HG03378 (cell line): ENCODE results near the gene JCHAIN.
"Not testable (repeated sequence)": the region's sequence is repeated elsewhere in the genome, so short reads cannot be mapped to it uniquely, and the experiment has no call there.

Experiments
- ATAC-seq: cut with Tn5 transposase; IDR thresholded peaks from one replicate; pipeline ENCODE4 v1.9.1; 2021; ENCODE audit warnings: mild to moderate bottlenecking, moderate library complexity; ENCODE audit not compliant: unreplicated experiment

JCHAIN gene

DNA sequence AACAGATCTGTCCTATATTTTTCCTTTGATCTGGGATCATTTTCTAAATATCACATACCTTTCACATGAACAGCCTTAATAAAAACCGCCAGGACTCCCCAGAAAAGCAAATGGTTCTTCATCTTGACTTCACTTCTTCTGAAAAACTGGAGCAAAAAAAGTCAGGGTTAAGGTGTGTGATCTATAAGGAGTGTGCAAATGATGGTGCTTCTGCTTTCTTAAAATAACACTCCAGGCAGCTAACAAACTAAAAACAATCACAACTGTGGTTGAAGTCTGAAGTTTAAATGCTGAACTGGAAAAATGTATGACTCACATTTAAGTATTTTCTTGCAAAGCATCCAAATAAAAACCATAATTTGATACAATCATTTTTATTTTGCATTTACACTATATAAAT, at the start of gene JCHAIN:
TSS of gene JCHAIN (minus strand) at position 140 of the 400 bp plus-strand sequence. CDS start at position 122, 18 bp downstream.
- peak; percentile 56 for ATAC-seq

DNA sequence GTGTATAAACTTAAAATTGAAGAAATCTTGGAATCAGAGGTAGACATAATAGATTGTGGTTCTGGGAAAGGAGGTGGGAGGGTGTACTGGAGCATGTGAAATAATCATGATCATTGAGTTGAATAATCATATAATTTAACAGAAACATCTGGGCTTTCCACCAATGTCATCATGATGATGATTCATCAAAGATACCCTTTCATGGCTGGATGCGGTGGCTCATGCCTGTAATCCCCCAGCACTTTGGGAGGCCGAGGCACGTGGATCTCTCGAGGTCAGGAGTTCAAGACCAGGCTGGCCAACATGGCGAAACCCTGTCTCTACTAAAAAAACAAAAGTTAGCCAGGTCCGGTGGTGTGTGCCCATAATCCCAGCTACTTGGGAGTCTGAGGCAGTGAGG, 48.8 kb upstream of the JCHAIN start:
- ATAC-seq: peak; percentile 14

DNA sequence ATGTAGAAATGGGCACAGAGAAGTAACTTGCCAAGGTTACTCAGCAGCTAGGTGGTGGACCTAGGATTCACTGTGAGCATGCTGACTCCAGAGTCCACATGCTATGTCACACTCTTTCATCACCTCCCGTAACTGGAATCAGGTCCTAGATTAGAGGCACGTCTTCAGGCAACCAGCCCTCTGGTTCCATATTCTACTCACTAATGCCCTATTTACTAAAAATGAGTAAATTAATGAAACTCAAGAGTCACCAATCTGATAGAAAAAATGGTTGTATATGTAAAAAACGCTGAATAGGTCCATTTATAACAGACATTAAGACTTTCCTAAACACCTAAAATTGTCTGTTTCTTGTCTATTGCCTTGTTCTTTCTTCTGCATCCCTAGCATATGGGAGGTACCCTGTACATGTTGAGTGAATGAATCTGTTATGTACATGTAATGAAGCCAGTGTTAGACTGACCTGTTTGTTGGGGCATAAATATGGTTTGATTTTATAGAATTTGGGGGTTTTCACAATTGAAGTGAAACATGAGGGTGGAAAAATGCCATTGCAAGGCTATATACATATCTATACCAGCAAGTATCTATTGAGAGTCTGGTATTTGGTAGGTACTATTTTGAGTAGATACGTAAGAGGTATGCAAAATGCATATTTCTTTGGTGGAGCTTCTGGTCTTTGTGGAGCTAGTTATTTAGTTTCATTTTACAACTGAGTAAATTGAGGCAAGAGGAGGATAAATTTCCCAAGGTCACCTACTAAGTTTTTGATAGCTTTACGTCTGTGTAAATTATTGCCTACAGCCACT, 48.0 kb upstream of the JCHAIN start:
- peak; percentile 67 for ATAC-seq

DNA sequence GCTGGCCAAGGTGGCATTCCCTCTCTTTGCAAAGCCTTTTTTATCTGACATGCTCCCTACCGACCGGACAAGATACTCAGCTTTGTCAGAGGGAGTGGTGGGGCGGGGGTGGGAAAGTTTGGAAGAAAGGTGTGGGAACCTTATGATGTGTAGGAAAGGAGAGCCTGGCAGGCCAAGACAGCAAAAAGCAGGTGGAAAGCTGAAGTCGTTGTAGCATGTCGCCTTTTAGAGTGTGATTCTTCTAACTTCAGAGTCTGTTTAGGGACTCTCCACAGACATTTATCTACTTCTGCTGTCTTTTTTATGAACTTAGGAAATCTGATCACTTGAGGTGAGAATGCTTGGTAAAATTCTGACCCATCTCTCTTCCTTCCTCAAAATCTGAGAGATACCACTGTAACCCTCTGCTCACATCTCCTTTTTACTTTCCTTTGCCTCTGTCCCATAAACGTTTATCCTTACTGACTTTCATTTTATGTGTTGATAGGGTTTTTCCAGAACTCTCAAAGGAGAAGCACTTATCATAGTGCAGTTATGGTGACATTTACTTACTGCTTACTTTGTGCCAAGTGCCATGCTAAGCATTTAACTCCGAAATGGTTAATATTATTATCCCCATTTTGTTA, 47.3 kb upstream of the JCHAIN start:
- peak; percentile 46 for ATAC-seq

DNA sequence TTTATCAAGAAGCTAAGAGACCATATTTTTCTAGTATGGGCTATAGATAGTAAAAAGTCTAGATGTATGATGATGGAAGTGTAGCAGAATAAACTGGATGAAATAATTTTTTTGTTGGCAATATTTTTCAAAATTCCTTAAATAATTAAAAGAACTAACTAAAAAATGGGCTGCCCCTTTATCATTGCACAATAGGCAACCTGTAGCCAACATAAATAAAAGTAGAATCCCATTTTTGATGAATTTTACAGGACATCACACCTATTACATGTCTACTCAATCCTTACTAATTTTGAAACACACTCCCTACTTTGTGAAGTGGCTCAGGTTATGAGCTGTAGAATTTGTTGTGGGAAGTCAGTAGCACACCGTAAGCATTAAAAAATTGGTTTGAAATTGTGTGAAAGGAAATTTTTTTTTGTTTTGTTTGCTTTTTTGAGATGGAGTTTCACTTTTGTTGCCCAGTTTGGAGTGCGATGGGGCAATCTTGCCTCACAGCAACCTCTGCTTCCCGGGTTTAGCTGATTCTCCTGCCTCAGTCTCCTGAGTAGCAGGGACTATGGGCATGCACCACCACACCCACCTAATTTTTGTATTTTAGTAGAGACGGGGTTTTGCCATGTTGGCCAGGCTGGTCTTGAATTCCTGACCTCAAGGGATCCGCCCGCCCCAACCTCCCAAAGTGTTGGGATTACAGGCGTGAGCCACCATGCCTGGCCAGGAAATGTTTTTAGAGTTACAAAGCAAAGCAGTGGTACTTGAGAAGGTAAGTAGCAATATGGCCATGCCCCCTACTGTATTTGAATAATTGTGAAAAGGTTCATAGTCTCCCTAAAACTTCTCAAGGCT, 46.5 kb upstream of the JCHAIN start:
- ATAC-seq: no peak

DNA sequence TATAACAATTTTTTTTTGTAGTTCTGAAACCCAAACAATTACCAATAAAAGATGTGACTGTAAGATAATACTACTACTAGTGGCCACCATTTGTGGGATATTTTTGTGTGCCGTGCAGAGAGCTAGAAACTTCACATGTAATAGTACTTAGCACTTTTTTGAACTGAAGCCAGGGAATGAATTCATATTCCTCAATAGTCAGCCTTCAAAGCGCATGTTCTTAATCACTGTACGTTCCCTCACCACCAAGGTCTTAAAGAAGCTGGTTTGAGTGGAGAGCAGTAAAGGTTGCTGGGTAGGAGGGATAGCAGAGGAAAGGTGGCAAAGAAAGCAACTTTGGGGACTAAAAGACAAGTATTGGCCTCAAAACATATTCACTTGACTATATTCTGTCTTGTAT, 45.8 kb upstream of the JCHAIN start:
- ATAC-seq: no peak

DNA sequence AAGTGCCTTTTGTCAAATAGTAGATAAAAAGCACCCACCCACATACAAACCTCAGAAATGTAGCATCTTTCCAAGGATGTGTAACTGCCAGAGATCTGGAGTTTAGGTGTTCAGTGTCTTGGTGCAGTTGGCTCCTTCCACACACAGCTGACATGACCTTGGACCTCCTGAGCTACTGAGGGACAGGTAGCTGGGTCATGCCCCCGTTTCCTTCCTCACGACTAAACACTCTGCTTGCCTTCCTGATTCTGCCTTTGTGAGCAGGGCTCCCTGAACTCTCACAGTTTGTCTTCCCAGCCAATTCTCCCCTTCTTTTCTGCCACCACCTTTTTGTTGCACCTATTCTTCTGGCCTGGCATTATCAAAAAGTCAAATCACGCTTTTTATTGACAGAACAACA, 45.3 kb upstream of the JCHAIN start:
- ATAC-seq: no peak

DNA sequence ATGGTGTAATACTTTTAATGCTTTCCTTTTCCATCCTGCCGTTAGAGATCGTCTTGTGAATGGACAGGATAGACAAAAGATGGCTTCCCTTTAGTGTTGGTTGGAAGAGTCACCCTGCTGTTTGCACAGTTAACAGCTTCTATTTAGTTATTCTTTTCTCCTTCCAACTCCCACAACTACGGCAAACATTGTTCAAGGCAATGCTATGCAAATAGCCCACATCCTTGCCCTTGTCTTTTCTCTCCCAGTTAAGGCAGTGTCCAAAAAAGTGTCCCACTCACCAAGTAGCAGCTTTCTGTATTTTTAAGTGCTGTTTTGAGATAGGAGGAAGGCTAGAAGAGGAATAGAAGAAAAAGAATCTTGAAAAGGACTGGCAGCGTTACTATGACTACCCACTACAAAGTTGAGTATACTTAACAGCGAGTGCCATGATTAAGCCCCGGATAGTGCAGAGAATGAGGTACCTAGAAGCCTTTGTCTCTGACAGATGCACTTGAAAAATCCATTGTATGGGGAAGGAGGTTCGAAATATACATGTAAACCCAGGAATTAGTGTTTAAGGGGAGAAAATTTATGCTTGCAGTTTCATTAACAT, 43.4 kb upstream of the JCHAIN start:
- no peak for ATAC-seq

DNA sequence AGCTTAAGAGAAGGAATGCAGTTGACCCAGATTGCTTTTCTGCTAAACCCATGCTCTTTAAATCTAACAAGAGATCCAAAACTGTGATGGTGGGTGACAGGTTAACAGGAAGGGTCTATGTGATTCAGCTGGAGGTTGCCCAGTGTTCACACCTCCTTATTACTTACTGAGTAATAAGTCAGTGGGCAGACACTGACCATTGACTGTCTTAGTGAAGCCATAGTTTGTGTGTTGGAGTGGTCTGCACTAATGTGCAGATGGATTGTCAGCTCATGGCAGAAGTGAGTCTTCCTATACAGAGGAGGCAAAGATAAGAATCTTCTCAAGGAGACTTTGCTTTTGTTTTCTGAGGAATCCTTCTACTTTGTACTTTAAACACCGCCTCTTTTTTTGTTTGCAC, 40.2 kb upstream of the JCHAIN start:
- no peak for ATAC-seq

DNA sequence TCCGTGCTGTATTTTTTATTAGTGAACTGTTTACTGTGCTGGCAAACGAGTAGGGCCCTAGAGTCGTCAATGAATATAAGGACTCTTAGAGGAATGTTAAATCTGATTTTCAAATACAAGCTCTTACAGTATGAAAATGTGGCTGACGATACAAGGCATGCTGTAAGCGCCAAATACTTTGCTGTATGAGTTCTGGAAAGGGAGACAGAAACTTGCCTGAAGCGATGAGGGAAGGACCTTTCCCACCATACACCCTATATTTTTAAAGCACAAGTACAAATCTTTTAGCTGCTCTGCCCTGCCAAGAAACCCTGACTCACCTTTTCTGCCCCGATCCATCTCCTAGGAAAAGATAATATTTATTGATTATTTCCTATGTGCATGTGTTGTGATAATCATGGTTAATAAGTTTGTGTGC, 39.7 kb upstream of the JCHAIN start:
- ATAC-seq: no peak

DNA sequence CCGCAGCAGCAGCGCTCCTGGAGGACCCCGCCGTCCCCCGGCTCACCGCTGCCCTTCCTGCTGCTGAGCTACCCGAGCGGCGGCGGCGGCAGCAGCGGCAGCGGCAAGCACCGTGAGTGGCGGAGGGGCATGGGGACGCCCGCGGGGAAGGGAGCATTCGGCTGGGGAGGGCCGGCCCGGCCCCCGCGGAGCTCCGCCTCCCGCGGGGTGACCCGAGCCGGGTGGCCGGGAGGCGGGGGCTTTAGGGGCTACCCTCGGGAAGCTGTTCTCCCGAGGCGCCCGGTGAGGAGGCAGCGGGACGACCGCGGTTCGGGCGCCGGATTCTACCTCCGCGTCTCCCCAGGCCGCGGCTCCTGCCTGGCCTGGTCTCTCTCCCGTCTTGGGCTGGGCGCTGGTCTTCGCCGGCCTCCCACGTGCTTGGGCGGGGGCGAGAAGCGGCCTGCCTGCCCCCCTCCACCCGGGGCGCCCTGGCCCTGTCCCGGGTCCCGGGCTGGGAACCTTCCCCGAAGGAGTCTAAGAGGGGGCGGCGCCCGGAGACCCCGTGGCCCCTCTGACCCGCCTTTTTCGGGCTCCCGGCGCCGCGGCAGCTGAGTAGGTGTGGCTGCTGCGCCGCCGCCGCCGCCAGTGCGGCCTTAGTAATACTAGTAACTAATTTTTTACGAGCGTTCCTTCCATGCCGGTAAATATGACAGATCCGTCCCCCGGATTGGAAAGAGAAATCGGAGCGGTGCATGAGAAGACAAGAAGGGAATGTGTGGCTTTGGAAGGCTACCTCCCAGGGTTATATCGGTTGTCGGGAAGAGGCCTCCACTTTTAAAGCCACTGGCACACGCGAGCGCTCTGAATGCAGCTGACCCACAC, 39.1 kb upstream of the JCHAIN start:
- peak; percentile 53 for ATAC-seq

DNA sequence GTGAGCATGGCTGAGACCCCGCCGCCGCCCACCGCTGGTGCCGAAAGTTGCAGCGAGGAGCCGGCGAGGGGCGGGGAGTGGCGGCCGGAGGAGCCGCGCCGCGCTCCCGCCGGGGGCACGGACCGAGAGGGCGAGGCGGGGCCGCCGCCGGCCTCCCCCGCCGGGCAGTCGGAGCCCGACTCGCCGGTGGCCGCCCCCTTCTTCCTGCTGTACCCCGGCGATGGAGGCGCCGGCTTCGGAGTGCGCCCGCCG, 38.5 kb upstream of the JCHAIN start:
- ATAC-seq: peak; percentile 29

DNA sequence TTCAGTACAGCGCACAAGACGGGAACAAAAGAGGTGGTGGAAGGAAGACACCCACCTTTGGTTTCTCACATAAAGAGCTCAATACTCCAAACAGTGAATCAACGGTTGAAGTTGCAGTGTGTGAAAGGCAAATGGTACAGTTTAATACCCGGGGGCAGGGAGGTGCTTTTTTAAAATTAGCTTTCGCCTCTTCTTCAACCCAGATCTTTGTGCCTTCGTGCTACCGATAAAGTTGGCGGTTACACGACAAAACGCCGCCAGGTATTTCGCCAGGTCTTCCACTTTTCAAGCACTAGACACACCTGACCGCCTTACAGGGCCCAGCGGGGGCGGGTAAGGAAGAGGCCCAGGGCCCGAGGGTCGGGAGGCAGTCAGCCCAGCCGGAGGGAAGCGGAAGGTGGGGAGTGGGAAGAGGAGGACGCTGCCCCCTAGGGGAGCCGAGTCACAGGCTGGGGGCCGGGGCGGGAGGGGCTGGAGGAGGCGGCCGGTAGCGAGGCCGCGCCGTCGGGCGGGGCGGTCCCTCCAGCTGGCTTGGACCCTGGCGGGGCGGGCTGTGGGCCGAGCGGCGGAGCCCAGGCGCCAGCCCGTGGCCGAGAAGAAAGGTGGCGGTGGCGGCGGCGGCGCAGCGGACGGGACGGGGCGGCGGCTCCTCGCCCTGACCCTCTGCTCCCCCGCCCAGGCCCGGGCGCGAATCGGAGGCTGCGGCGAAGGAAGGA, 38.1 kb upstream of the JCHAIN start:
- ATAC-seq: peak; percentile 36

DNA sequence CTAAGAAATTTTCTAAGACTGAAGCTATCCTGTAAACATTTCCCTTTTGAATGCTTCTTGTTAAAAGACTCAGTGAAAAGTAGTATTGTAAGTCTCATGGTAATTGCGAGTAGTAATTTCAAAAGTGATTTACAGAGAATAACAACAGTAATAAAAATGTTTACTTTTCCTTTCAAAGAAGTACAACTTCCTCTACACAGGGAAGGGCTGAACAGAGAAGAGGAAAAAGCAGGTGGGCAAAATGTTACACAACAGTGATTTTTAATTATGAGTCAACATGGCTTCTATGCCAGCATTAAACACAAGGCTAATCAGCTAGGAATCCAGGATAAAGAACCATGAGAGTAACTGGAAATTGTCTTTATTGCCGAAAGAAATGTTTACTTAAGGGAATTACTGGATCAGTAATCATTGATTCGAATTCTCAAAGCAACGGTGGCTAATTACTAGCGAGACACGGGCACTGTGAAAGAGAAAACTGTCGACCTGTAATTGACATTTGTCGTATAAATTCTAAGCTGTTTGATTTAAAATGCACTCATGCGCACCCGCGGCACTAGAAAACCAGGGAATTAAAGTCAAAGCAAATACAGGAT, 37.4 kb upstream of the JCHAIN start:
- no peak for ATAC-seq

DNA sequence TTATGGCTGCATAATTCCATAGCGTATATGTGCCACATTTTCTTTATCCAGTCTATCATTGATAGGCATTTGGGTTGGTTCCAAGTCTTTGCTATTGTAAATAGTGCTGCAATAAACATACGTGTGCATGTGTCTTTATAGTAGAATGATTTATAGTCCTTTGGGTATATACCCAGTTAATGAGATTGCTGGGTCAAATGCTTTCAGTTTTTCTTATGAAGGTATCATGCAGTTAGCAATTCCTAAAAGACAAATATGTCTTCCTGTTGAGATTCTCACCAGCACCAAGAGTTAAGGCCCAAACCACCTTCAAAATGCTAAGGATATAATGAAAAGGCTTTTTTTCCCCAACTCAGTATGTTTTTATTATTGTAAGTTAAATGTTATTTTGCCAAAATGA, 36.3 kb upstream of the JCHAIN start:
- not testable (repeated sequence) for ATAC-seq

DNA sequence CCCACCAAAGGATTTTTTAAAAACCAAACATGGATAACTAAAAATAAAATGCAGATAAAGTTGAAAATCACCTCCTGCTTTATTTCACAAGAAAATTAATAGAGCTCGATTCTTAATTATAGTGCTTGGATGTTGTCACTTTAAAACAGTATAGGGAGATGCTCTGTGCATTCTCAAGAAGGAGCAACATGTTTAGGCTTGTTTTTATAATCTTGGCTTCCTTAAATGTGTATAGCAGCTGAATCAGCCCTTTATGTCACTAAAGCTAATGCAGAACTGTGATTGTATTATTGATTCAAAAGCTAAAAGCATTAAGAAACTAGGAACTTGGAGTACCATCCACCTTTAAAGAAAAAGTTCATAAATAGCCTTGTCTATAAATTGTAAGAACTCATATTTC, 35.0 kb upstream of the JCHAIN start:
- ATAC-seq: no peak

DNA sequence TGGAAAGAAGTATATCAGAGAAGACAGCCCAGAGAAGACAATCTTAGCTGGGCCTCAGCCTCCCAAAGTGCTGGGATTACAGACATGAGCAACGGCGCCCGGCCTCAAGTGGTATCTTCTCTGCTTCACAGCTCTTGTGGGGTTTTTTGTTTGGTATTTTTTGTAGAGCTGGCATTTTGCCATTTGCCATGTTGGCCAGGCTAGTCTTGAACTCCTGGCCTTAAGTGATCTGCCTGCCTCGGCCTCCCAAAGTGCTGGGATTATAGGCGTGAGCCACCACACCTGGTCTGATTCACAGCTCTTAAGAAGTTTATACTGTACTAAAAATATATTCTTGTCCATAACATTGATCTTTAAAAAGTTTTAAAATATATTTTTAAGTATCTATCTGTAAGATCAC, 34.4 kb upstream of the JCHAIN start:
- ATAC-seq: no peak

DNA sequence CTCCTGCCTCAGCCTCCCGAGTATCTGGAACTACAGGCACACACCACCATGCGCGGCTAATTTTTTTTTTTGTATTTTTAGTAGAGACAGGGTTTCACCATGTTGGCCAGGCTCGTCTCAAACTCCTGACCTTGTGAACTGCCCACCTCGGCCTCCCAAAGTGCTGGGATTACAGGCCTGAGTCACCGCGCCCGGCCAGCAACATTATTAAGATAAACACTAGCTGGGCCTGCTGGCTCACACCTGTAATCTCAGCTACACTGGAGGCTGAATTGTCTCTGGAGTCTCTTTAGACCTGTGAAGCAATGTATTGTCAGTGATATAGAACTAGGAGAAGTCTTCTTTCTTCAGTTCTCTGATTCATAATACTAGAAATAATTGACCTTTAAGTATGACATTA, 32.1 kb upstream of the JCHAIN start:
- ATAC-seq: not testable (repeated sequence)

DNA sequence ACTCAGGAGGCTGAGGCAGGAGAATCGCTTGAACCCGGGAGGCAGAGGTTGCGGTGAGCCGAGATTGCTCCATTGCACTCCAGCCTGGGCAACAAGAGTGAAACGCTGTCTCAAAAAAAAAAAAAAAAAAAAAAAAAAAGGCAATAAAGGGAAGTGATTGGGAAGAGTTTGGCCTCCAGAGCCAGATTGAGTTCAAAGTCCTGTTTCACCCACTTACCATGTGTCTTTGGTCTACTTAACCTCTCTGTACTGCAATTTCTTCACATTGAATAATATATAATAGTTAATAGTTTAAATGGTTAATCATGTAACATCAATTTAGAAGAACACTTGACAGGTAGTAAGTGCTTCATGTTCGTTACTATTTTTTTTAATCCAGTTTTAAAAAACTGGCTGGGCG, 28.3 kb upstream of the JCHAIN start:
- not testable (repeated sequence) for ATAC-seq

DNA sequence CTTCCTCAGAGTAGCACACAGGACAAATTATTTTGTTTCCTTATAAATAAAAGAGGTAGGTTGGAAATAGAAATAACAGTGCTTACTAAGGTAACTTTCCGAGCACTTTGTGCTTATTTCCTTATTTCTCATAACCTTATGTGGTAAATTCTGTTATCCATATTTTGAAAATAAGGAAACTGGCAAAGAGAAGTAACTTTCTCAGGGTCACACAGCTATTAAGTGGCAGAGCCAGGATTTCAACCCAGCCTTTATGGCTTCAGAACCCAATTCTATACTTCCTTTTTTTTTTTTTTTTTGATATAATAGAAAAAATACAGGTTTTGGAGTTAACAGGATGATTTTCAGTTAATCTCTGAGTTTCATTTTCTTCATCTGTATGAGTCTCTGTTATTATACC, 25.4 kb upstream of the JCHAIN start:
- ATAC-seq: no peak
